HEK293 (cell line): Measurements from ENCODE around the gene LNX1.

ENCODE experiments used
- CTCF ChIA-PET: fragments of 350-600 bp; formaldehyde crosslinking; extraction: SDS; loops from one replicate; lab custom pipeline; 2021; ENCODE audit warnings: antibody characterized with exemption; lab: Yijun Ruan, JAX
- POLR2A ChIA-PET: fragments of 300-600 bp; formaldehyde crosslinking; extraction: SDS; loops from one replicate; lab custom pipeline; 2020; ENCODE audit warnings: antibody characterized with exemption, inconsistent platforms; lab: Yijun Ruan, JAX
- H3K27ac ChIP-seq: fragments of 200-500 bp; sonication (Bioruptor generic); 2 replicates; pipeline ENCODE4 v1.5.1; 2014; ENCODE audit warnings: low read depth, low read length, control low read depth, inconsistent platforms; ENCODE audit errors: extremely low read depth
- H3K36me3 ChIP-seq, 2 experiments: fragments of 200-500 bp in 1 of 2; sonication (Bioruptor generic) in 1 of 2; 1 replicate in 1 of 2; 2 replicates in 1 of 2; pipeline ENCODE4 v1.5.1; 2014 to 2017; ENCODE audit warnings: inconsistent platforms in 2 of 2, low read length in 2 of 2; ENCODE audit not compliant: control insufficient read depth in 2 of 2, insufficient read depth in 1 of 2
- H3K4me1 ChIP-seq: fragments of 200-500 bp; sonication (Bioruptor generic); 2 replicates; pipeline ENCODE4 v1.5.1; 2014; ENCODE audit warnings: mild to moderate bottlenecking, low read length, inconsistent platforms; ENCODE audit not compliant: control insufficient read depth, insufficient read depth
- H3K4me3 ChIP-seq: 2 replicates; pipeline ENCODE4 v1.5.1; 2011; ENCODE audit warnings: low read depth, mild to moderate bottlenecking, control low read depth, low read length, moderate library complexity
- H3K9me3 ChIP-seq: fragments of 200-500 bp; sonication (Bioruptor generic); 2 replicates; pipeline ENCODE4 v1.5.1; 2014; ENCODE audit warnings: low read depth, low read length, inconsistent platforms; ENCODE audit not compliant: control insufficient read depth, insufficient read depth
- PATZ1 ChIP-seq: fragments of 450-650 bp; formaldehyde crosslinking; IDR thresholded peaks from 2 replicates; pipeline ENCODE4 v1.5.1; 2016; ENCODE audit warnings: missing biosample characterization, missing genetic modification characterization
- ZBTB7A ChIP-seq: fragments of 450-650 bp; formaldehyde crosslinking; IDR thresholded peaks from 2 replicates; pipeline ENCODE4 v1.5.1; 2016; ENCODE audit warnings: low read depth, missing biosample characterization, missing genetic modification characterization
- ZBTB8A ChIP-seq: fragments of 450-650 bp; formaldehyde crosslinking; IDR thresholded peaks from 2 replicates; pipeline ENCODE4 v1.5.1; 2016; ENCODE audit warnings: missing biosample characterization, missing genetic modification characterization
- ZNF146 ChIP-seq: fragments of 450-650 bp; formaldehyde crosslinking; IDR thresholded peaks from 2 replicates; pipeline ENCODE4 v1.5.1; 2016; ENCODE audit warnings: missing biosample characterization, missing genetic modification characterization
- ZNF19 ChIP-seq: fragments of 450-650 bp; formaldehyde crosslinking; IDR thresholded peaks from 2 replicates; pipeline ENCODE4; 2016; ENCODE audit warnings: missing biosample characterization, missing genetic modification characterization, low read depth
- ZNF488 ChIP-seq: fragments of 450-650 bp; formaldehyde crosslinking; IDR thresholded peaks from 2 replicates; pipeline ENCODE4 v1.5.1; 2016; ENCODE audit warnings: missing biosample characterization, missing genetic modification characterization
- ZNF521 ChIP-seq: fragments of 450-650 bp; formaldehyde crosslinking; IDR thresholded peaks from 2 replicates; pipeline ENCODE4 v1.5.1; 2017; ENCODE audit warnings: missing biosample characterization, mild to moderate bottlenecking, missing genetic modification characterization
- ZNF596 ChIP-seq: fragments of 450-650 bp; IDR thresholded peaks from 2 replicates; pipeline ENCODE4 v1.5.0; 2018; ENCODE audit warnings: missing biosample characterization, mild to moderate bottlenecking, missing genetic modification characterization, moderate library complexity
- ZNF610 ChIP-seq: fragments of 450-650 bp; formaldehyde crosslinking; IDR thresholded peaks from 2 replicates; pipeline ENCODE4 v1.5.1; 2016; ENCODE audit warnings: missing biosample characterization, missing genetic modification characterization, borderline replicate concordance
- ZNF624 ChIP-seq: fragments of 450-650 bp; formaldehyde crosslinking; IDR thresholded peaks from 2 replicates; pipeline ENCODE4 v1.5.1; 2017; ENCODE audit warnings: missing biosample characterization, missing genetic modification characterization
- ZNF639 ChIP-seq: fragments of 450-650 bp; formaldehyde crosslinking; IDR thresholded peaks from 2 replicates; pipeline ENCODE4 v1.5.1; 2016; ENCODE audit warnings: missing biosample characterization, missing genetic modification characterization
- ZNF654 ChIP-seq: fragments of 450-650 bp; formaldehyde crosslinking; IDR thresholded peaks from 2 replicates; pipeline ENCODE4 v1.5.1; 2016; ENCODE audit warnings: low read depth, missing biosample characterization, missing genetic modification characterization
- ZNF707 ChIP-seq: fragments of 450-650 bp; formaldehyde crosslinking; IDR thresholded peaks from 2 replicates; pipeline ENCODE4 v1.5.1; 2016; ENCODE audit warnings: missing biosample characterization, missing genetic modification characterization
- ZNF843 ChIP-seq: fragments of 450-650 bp; formaldehyde crosslinking; IDR thresholded peaks from 2 replicates; pipeline ENCODE4 v1.5.1; 2016; ENCODE audit warnings: missing biosample characterization, missing genetic modification characterization
- TF ChIP-seq, protein P1 (sequence below): fragments of 450-650 bp; formaldehyde crosslinking; IDR thresholded peaks from 2 replicates; pipeline ENCODE4 v1.5.1; 2016; ENCODE audit warnings: missing biosample characterization, missing genetic modification characterization
- TF ChIP-seq, protein P2 (sequence below): sonication (generic); formaldehyde crosslinking; IDR thresholded peaks from 2 replicates; pipeline ENCODE4 v1.8.1; 2022; ENCODE audit warnings: mild to moderate bottlenecking, moderate library complexity, missing genetic modification reagents

Gene LNX1

DNA sequence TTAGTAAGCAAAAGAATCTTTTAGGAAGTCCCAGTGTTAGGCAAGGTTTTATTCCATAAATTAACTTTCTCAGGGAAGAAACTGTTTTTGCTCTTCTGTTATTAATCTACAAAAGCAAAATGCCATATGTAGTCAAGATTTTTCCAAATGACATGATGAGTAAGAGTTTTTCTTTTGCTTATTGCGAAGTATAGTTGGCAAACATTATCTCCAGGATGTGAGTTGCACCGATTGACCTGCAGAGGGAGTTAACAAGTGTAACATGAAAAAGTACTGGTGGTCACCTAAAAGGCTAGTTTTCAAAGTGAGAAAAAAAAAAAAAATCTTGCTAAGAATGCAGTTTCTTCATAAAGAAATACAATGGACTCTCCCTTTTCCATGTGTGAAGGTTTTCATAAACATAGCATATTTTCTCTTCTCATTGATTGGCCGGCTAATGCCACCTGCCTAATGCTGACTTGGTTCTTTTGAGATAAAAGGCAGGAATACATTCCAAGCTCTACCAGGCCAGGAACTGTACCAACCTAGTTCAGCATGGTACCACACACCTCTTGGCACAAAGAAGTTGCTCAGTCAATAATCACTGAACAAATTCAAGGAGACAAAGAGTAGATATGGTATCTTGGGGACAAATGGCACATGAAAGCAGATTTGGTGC is 100.2 kb downstream of the LNX1 start:
- H3K9me3 ChIP-seq: no peaks in the 10 kb centered on the region
- H3K4me3 ChIP-seq: no peak overlapping the region
- H3K36me3 ChIP-seq: no peaks in the 10 kb centered on the region
- TF ChIP-seq ZNF521 (no peak), ZNF707 (no peak), ZNF654 (tag by site-specific recombination) (peak; percentile 28; the same call in 1 of the 2 replicates)
- TF ChIP-seq, protein P1, sequence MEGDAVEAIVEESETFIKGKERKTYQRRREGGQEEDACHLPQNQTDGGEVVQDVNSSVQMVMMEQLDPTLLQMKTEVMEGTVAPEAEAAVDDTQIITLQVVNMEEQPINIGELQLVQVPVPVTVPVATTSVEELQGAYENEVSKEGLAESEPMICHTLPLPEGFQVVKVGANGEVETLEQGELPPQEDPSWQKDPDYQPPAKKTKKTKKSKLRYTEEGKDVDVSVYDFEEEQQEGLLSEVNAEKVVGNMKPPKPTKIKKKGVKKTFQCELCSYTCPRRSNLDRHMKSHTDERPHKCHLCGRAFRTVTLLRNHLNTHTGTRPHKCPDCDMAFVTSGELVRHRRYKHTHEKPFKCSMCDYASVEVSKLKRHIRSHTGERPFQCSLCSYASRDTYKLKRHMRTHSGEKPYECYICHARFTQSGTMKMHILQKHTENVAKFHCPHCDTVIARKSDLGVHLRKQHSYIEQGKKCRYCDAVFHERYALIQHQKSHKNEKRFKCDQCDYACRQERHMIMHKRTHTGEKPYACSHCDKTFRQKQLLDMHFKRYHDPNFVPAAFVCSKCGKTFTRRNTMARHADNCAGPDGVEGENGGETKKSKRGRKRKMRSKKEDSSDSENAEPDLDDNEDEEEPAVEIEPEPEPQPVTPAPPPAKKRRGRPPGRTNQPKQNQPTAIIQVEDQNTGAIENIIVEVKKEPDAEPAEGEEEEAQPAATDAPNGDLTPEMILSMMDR (tag by site-specific recombination): 0 out of 2 replicates have a peak, but pooled peaks have one; percentile 14
- H3K4me1 ChIP-seq: no peaks in the 10 kb centered on the region
- CTCF ChIA-PET: interaction anchor here (0.6 to 1.7 kb wide), 10 partner anchors 8 to 778 kb away, joined by 3 to 9 read pairs (median 4); no protein-coding TSS in a partner anchor
- POLR2A ChIA-PET: no interaction called here
- no peak overlapping the region for H3K27ac ChIP-seq

- H3K27ac ChIP-seq: no peak overlapping the region
- H3K9me3 ChIP-seq: no peaks in the 10 kb centered on the region
- H3K36me3 ChIP-seq: no peaks in the 10 kb centered on the region
- TF ChIP-seq ZNF146 (tag by site-specific recombination): no peak
- no peak for TF ChIP-seq ZNF488
- no peak for TF ChIP-seq ZNF19 (tag by site-specific recombination)
- TF ChIP-seq, all 188 proteins: peak for 0
- ChIA-PET POLR2A (no interaction called here), CTCF (interaction anchor here (0.6 to 1.7 kb wide), 10 partner anchors 8 to 777 kb away, joined by 3 to 9 read pairs (median 4); no protein-coding TSS in a partner anchor)
- H3K4me1 ChIP-seq: no peaks in the 10 kb centered on the region
- no peak overlapping the region for H3K4me3 ChIP-seq
Measured at GRCh38 chr4:53490161-53490956, 100.9 kb downstream of the LNX1 start.

GRCh38 chr4:53489279-53489889 is 101.9 kb downstream of the LNX1 start:
- ChIA-PET POLR2A (no interaction called here), CTCF (interaction anchor here (1.2 to 1.7 kb wide), 2 partner anchors 474 to 745 kb away, joined by 3 read pairs; no protein-coding TSS in a partner anchor)
- Histone ChIP-seq H3K9me3 (no peaks in the 10 kb centered on the region), H3K36me3 (no peaks in the 10 kb centered on the region), H3K27ac (no peak overlapping the region), H3K4me1 (no peaks in the 10 kb centered on the region), H3K4me3 (no peak overlapping the region)
- TF ChIP-seq, protein P2, sequence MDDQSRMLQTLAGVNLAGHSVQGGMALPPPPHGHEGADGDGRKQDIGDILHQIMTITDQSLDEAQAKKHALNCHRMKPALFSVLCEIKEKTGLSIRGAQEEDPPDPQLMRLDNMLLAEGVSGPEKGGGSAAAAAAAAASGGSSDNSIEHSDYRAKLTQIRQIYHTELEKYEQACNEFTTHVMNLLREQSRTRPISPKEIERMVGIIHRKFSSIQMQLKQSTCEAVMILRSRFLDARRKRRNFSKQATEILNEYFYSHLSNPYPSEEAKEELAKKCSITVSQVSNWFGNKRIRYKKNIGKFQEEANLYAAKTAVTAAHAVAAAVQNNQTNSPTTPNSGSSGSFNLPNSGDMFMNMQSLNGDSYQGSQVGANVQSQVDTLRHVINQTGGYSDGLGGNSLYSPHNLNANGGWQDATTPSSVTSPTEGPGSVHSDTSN (CRISPR knock-in tag): no peak
- TF ChIP-seq ZNF610: no peak
- TF ChIP-seq ZNF639 (tag by site-specific recombination): no peak
- TF ChIP-seq ZNF596 (tag by site-specific recombination): no peak
- no peak for TF ChIP-seq ZBTB7A (tag by site-specific recombination)
- no peak for TF ChIP-seq ZBTB8A (tag by site-specific recombination)
- no peak for TF ChIP-seq ZNF843 (tag by site-specific recombination)
- no peak for TF ChIP-seq ZNF624 (tag by site-specific recombination)
- TF ChIP-seq PATZ1 (tag by site-specific recombination): no peak
